ENCODE results near the gene UQCC2.

Gene UQCC2

GRCh38 chr6:33692078-33692759 lies 19.3 kb downstream of the UQCC2 start:
- DNase-seq (ENCODE audit: low read depth in 2 of 3, low spot score in 1 of 3): no peak

- no peak for DNase-seq (ENCODE audit: low read depth in 2 of 3, low spot score in 1 of 3)
Observed at GRCh38 chr6:33691456-33692077, 19.9 kb downstream of the UQCC2 start.

- DNase-seq (ENCODE audit: low read depth in 2 of 3, low spot score in 1 of 3): no peak
Observed at GRCh38 chr6:33690766-33691165, 20.7 kb downstream of the UQCC2 start.

- no peak for DNase-seq (ENCODE audit: low read depth in 2 of 3, low spot score in 1 of 3)
Observed at GRCh38 chr6:33689879-33690278, 21.6 kb downstream of the UQCC2 start.

GRCh38 chr6:33689148-33689494 lies 22.4 kb downstream of the UQCC2 start:
- DNase-seq (ENCODE audit: low read depth in 2 of 3, low spot score in 1 of 3): no peak

GRCh38 chr6:33688451-33689147 lies 22.9 kb downstream of the UQCC2 start:
- DNase-seq (ENCODE audit: low read depth in 2 of 3, low spot score in 1 of 3): no peak

GRCh38 chr6:33688006-33688405 lies 23.5 kb downstream of the UQCC2 start:
- no peak for DNase-seq (ENCODE audit: low read depth in 2 of 3, low spot score in 1 of 3)

GRCh38 chr6:33686981-33687975 lies 24.2 kb downstream of the UQCC2 start:
- no peak for DNase-seq (ENCODE audit: low read depth in 2 of 3, low spot score in 1 of 3)

GRCh38 chr6:33686225-33686924 lies 25.1 kb downstream of the UQCC2 start:
- DNase-seq (ENCODE audit: low read depth in 2 of 3, low spot score in 1 of 3): no peak

GRCh38 chr6:33685411-33686224 lies 25.9 kb downstream of the UQCC2 start:
- DNase-seq (ENCODE audit: low read depth in 2 of 3, low spot score in 1 of 3): no peak

GRCh38 chr6:33684983-33685382 lies 26.5 kb downstream of the UQCC2 start:
- DNase-seq (ENCODE audit: low read depth in 2 of 3, low spot score in 1 of 3): no peak

- no peak for DNase-seq (ENCODE audit: low read depth in 2 of 3, low spot score in 1 of 3)
Observed at GRCh38 chr6:33684428-33684896, 27.0 kb downstream of the UQCC2 start.

GRCh38 chr6:33683576-33684427 lies 27.7 kb downstream of the UQCC2 start:
- no peak for DNase-seq (ENCODE audit: low read depth in 2 of 3, low spot score in 1 of 3)

- DNase-seq (ENCODE audit: low read depth in 2 of 3, low spot score in 1 of 3): peak in 2 of 3 donors; percentile 21 to 28
Observed at GRCh38 chr6:33683051-33683571, 28.4 kb downstream of the UQCC2 start.

GRCh38 chr6:33682341-33682740 lies 29.2 kb downstream of the UQCC2 start:
- no peak for DNase-seq (ENCODE audit: low read depth in 2 of 3, low spot score in 1 of 3)

GRCh38 chr6:33679761-33680160 lies 31.7 kb downstream of the UQCC2 start:
- no peak for DNase-seq (ENCODE audit: low read depth in 2 of 3, low spot score in 1 of 3)

GRCh38 chr6:33678932-33679490 lies 32.5 kb downstream of the UQCC2 start:
- DNase-seq (ENCODE audit: low read depth in 2 of 3, low spot score in 1 of 3): no peak

GRCh38 chr6:33678233-33678931 lies 33.1 kb downstream of the UQCC2 start:
- no peak for DNase-seq (ENCODE audit: low read depth in 2 of 3, low spot score in 1 of 3)

Data from stimulated activated CD4-positive, alpha-beta T cell treated with anti-CD3 and anti-CD28 coated beads, Interleukin-12 subunit alpha, Interleukin-12 subunit beta, amount 100 ng/mL, for 48 hours (primary cell).